HEK293T (cell line): ENCODE measurements around the gene FN3K.
"Not testable (repeated sequence)": the region's sequence is repeated elsewhere in the genome, so short reads cannot be mapped to it uniquely, and the experiment has no call there.

Experiments
- ARNT ChIP-seq: fragments of 450-650 bp; IDR thresholded peaks from 2 replicates; pipeline ENCODE4 v1.6.1; 2017; ENCODE audit warnings: mild to moderate bottlenecking
- BHLHE40 ChIP-seq: fragments of 450-650 bp; IDR thresholded peaks from 2 replicates; pipeline ENCODE4 v1.6.1; 2016; ENCODE audit warnings: mild to moderate bottlenecking, moderate library complexity, borderline replicate concordance
- CTBP1 ChIP-seq: fragments of 450-650 bp; IDR thresholded peaks from 2 replicates; pipeline ENCODE4 v1.6.1; 2016; ENCODE audit warnings: borderline replicate concordance
- ELF4 ChIP-seq: fragments of 450-650 bp; IDR thresholded peaks from 2 replicates; pipeline ENCODE4 v1.6.1; 2017; ENCODE audit warnings: antibody characterized with exemption
- FOXA1 ChIP-seq: fragments of 450-650 bp; IDR thresholded peaks from 2 replicates; pipeline ENCODE4 v1.6.1; 2016; ENCODE audit warnings: mild to moderate bottlenecking
- FOXM1 ChIP-seq: fragments of 450-650 bp; IDR thresholded peaks from 2 replicates; pipeline ENCODE4 v1.6.1; 2017; ENCODE audit warnings: mild to moderate bottlenecking, borderline replicate concordance
- HDGF ChIP-seq: fragments of 450-650 bp; IDR thresholded peaks from 2 replicates; pipeline ENCODE4 v1.6.1; 2017; ENCODE audit warnings: antibody characterized with exemption, borderline replicate concordance
- PKNOX1 ChIP-seq: fragments of 450-650 bp; IDR thresholded peaks from 2 replicates; pipeline ENCODE4 v1.6.1; 2016
- SP1 ChIP-seq: fragments of 450-650 bp; IDR thresholded peaks from 2 replicates; pipeline ENCODE4 v1.6.1; 2017
- SUZ12 ChIP-seq: fragments of 450-650 bp; IDR thresholded peaks from 2 replicates; pipeline ENCODE4 v1.6.1; 2016; ENCODE audit warnings: mild to moderate bottlenecking
- TARDBP ChIP-seq: fragments of 450-650 bp; IDR thresholded peaks from 2 replicates; pipeline ENCODE4 v1.6.1; 2016
- ZNF384 ChIP-seq: fragments of 450-650 bp; IDR thresholded peaks from 2 replicates; pipeline ENCODE4 v1.6.1; 2016

- TF ChIP-seq CTBP1, FOXA1, PKNOX1, ZNF384, FOXM1, BHLHE40, SUZ12, HDGF, ARNT, SP1, TARDBP, ELF4: not testable (repeated sequence)
These were observed 39.0 kb downstream of the FN3K start for GRCh38 chr17:82774456-82774855.
